ENCODE data around the gene NFIA. TPM values are rescaled to one million over a fixed set of nuclear protein-coding genes. Genes with fewer than 3 reads are reported as not detected.

NFIA gene
- total and polyA plus RNA-seq, 2 donors (not counting 1 experiment from before 2014, with no cell fraction given) = 0.28 to 0.54 TPM

DNA sequence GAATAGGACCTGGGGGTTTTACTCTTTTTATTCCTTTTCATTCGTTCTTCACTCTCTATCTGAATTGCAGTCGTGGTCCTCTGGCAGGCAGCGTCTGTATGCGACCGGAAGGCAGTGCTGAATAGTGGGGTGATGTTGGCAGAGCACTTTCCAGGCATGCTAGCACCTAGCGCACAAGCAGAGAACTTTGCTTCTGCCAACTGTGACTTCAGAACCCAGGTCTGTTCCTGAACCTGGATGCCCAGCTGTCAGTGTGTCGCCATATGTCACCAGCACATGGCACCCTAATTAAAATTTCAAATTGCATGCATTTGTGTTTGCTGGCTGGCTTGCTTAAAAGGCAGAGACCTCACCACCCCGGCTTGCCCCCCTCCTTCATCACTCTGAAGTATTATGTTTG, 116.2 kb downstream of the NFIA start:
- Histone ChIP-seq H3K9ac (ENCODE audit: low read length) (no peak overlapping the region), H4K20me1 (ENCODE audit: control insufficient read depth, insufficient read depth, low read length, poor library complexity, severe bottlenecking) (no peaks in the 10 kb centered on the region), H3K4me2 (replicated peaks; ENCODE audit: low read depth, low read length, poor library complexity, severe bottlenecking) (no peak overlapping the region), H2AFZ (ENCODE audit: insufficient read depth, low read depth, low read length, poor library complexity, severe bottlenecking) (no peak overlapping the region), H3K36me3 (replicated peaks in 1 of 2; ENCODE audit: control extremely low read depth in 1 of 2, control insufficient read depth in 1 of 2, extremely low read depth in 1 of 2, insufficient read depth in 2 of 2, low read length in 1 of 2) (no peaks in the 10 kb centered on the region), H3K79me2 (ENCODE audit: control insufficient read depth, insufficient read depth, low read length) (no peaks in the 10 kb centered on the region), H3K4me1 (ENCODE audit: control insufficient read depth in 2 of 2, insufficient read depth in 2 of 2, low read length in 2 of 2) (no peaks in the 10 kb centered on the region), H3K27me3 (replicated peaks in 1 of 4; ENCODE audit: control extremely low read depth in 1 of 4, control insufficient read depth in 3 of 4, insufficient read depth in 4 of 4, low read length in 3 of 4) (no peaks in the 10 kb centered on the region), H3K27ac (ENCODE audit: low read length in 2 of 2) (no peak overlapping the region), H3K9me3 (ENCODE audit: control extremely low read depth in 1 of 3, control insufficient read depth in 2 of 3, insufficient read depth in 1 of 3, low read length in 2 of 3) (no peaks in the 10 kb centered on the region), H3K4me3 (ENCODE audit: control extremely low read depth in 1 of 5, extremely low read depth in 1 of 5, insufficient read depth in 1 of 5, low read depth in 2 of 5, low read length in 4 of 5) (no peak overlapping the region)
- Mint-ChIP-seq H3K4me1 (no peaks in the 10 kb centered on the region), H3K27me3 (peaks cover 10% of the 10 kb centered on the region), H3K4me3 (no peak overlapping the region), H3K27ac (no peak overlapping the region), H3K9me3 (ENCODE audit: insufficient read depth) (no peaks in the 10 kb centered on the region)
- DNase-seq (no peak), ATAC-seq (ENCODE audit: low read depth) (no peak)
- intact Hi-C loops (cut with micrococcal nuclease) = no loop called here
- POLR2A ChIA-PET = no interaction called here
- TF ChIP-seq, protein P1, sequence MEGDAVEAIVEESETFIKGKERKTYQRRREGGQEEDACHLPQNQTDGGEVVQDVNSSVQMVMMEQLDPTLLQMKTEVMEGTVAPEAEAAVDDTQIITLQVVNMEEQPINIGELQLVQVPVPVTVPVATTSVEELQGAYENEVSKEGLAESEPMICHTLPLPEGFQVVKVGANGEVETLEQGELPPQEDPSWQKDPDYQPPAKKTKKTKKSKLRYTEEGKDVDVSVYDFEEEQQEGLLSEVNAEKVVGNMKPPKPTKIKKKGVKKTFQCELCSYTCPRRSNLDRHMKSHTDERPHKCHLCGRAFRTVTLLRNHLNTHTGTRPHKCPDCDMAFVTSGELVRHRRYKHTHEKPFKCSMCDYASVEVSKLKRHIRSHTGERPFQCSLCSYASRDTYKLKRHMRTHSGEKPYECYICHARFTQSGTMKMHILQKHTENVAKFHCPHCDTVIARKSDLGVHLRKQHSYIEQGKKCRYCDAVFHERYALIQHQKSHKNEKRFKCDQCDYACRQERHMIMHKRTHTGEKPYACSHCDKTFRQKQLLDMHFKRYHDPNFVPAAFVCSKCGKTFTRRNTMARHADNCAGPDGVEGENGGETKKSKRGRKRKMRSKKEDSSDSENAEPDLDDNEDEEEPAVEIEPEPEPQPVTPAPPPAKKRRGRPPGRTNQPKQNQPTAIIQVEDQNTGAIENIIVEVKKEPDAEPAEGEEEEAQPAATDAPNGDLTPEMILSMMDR (IDR thresholded peaks at IDR 0.05) = no peak
- no peak for TF ChIP-seq EZH2 (IDR thresholded peaks at IDR 0.05; ENCODE audit: borderline replicate concordance, insufficient read depth, low read depth, low read length, poor library complexity, severe bottlenecking)
- 97% methylated on average over 2 of the region's 8 CpGs for WGBS (ENCODE audit: insufficient coverage)
- CTCF ChIA-PET = no interaction called here

DNA sequence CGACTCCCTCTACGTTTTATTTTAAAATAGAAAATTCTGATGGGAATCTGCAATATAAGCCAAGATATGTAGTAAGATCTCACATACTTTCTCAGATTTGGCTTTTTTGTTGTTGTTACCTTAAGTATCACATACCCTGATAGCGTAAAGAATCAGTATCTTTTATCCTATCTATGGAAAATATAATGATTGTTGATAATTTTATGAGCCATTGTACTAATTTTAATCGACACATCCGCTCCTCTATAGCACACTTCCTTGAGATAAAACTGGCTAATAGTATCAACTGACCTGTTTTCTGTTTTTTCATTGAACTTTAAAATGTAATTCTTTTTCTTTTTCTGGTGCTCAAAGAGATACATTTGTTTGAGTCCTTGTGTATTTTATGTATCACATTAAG, 118.7 kb downstream of the NFIA start:
- CTCF ChIA-PET = no interaction called here

More for the DNA sequence above, 118.7 kb downstream of the NFIA start:
- Histone ChIP-seq H3K9me3 (ENCODE audit: control extremely low read depth in 1 of 3, control insufficient read depth in 2 of 3, insufficient read depth in 1 of 3, low read length in 2 of 3) (no peaks in the 10 kb centered on the region), H4K20me1 (ENCODE audit: control insufficient read depth, insufficient read depth, low read length, poor library complexity, severe bottlenecking) (no peaks in the 10 kb centered on the region), H3K27ac (ENCODE audit: low read length in 2 of 2) (no peak overlapping the region), H3K9ac (ENCODE audit: low read length) (no peak overlapping the region), H3K79me2 (ENCODE audit: control insufficient read depth, insufficient read depth, low read length) (no peaks in the 10 kb centered on the region), H3K27me3 (replicated peaks in 1 of 4; ENCODE audit: control extremely low read depth in 1 of 4, control insufficient read depth in 3 of 4, insufficient read depth in 4 of 4, low read length in 3 of 4) (no peaks in the 10 kb centered on the region), H3K36me3 (replicated peaks in 1 of 2; ENCODE audit: control extremely low read depth in 1 of 2, control insufficient read depth in 1 of 2, extremely low read depth in 1 of 2, insufficient read depth in 2 of 2, low read length in 1 of 2) (no peaks in the 10 kb centered on the region), H3K4me2 (replicated peaks; ENCODE audit: low read depth, low read length, poor library complexity, severe bottlenecking) (no peak overlapping the region), H3K4me3 (ENCODE audit: control extremely low read depth in 1 of 5, extremely low read depth in 1 of 5, insufficient read depth in 1 of 5, low read depth in 2 of 5, low read length in 4 of 5) (no peak overlapping the region), H3K4me1 (ENCODE audit: control insufficient read depth in 2 of 2, insufficient read depth in 2 of 2, low read length in 2 of 2) (no peaks in the 10 kb centered on the region), H2AFZ (ENCODE audit: insufficient read depth, low read depth, low read length, poor library complexity, severe bottlenecking) (no peak overlapping the region)
- no peak overlapping the region for H3K27ac Mint-ChIP-seq
- no CpG with 5 or more reads among the region's 5 CpGs for WGBS (ENCODE audit: insufficient coverage)
- no peaks in the 10 kb centered on the region for H3K9me3 Mint-ChIP-seq (ENCODE audit: insufficient read depth)
- no peak for TF ChIP-seq EZH2 (IDR thresholded peaks at IDR 0.05; ENCODE audit: borderline replicate concordance, insufficient read depth, low read depth, low read length, poor library complexity, severe bottlenecking)
- TF ChIP-seq, protein P1 (IDR thresholded peaks at IDR 0.05) = no peak
- intact Hi-C loops (cut with micrococcal nuclease) = loop anchor here (10.0 kb wide), 1 partner anchor 146 kb away; no protein-coding TSS in a partner anchor
- DNase-seq (no peak), ATAC-seq (ENCODE audit: low read depth) (no peak)
- H3K27me3 Mint-ChIP-seq = peaks cover 11% of the 10 kb centered on the region
- POLR2A ChIA-PET = no interaction called here
- no peak overlapping the region for H3K4me3 Mint-ChIP-seq
- H3K4me1 Mint-ChIP-seq = no peaks in the 10 kb centered on the region

All from B cell (primary cell).